Nephron progenitor cell (in vitro differentiated cells): ENCODE results near the gene WEE1.
A peak's percentile ranks its signal among the peaks of the same experiment; 100 is the strongest.

Source experiments
- DNase-seq: peaks from one replicate; pipeline ENCODE4 v3.0.0; 2021
- H3K27ac Mint-ChIP-seq: 2 replicates; pipeline ENCODE4 v1.8.0; 2021; ENCODE audit warnings: mild to moderate bottlenecking, moderate library complexity, mixed read lengths
- H3K27me3 Mint-ChIP-seq: 2 replicates; pipeline ENCODE4 v1.8.0; 2021; ENCODE audit warnings: mild to moderate bottlenecking, low read depth, mixed read lengths; ENCODE audit not compliant: poor library complexity
- H3K36me3 Mint-ChIP-seq: 2 replicates; pipeline ENCODE4 v1.8.0; 2021; ENCODE audit warnings: low read depth, mixed read lengths
- H3K4me1 Mint-ChIP-seq: 2 replicates; pipeline ENCODE4 v1.8.0; 2021; ENCODE audit warnings: mixed read lengths
- H3K4me3 Mint-ChIP-seq: 2 replicates; pipeline ENCODE4 v1.8.0; 2021; ENCODE audit warnings: mild to moderate bottlenecking, moderate library complexity, mixed read lengths
- H3K9me3 Mint-ChIP-seq: 2 replicates; pipeline ENCODE4 v1.8.0; 2021; ENCODE audit warnings: mild to moderate bottlenecking, moderate library complexity, mixed read lengths
- CTCF ChIP-seq: fragments of 200-600 bp; sonication (generic); IDR thresholded peaks from 2 replicates; pipeline ENCODE4 v1.5.0; 2021; ENCODE audit warnings: antibody characterized with exemption

The WEE1 gene

GRCh38 chr11:9625728-9626127 lies 52.3 kb downstream of the WEE1 start:
- H3K27me3 Mint-ChIP-seq: peaks cover 3% of the 10 kb centered on the region
- H3K36me3 Mint-ChIP-seq: peaks cover 11% of the 10 kb centered on the region
- no peak overlapping the region for H3K27ac Mint-ChIP-seq
- peaks cover 18% of the 10 kb centered on the region for H3K9me3 Mint-ChIP-seq
- no peak for DNase-seq
- peaks cover 35% of the 10 kb centered on the region for H3K4me1 Mint-ChIP-seq
- TF ChIP-seq CTCF: no peak
- H3K4me3 Mint-ChIP-seq: no peak overlapping the region

GRCh38 chr11:9626496-9627394 lies 53.3 kb downstream of the WEE1 start:
- H3K36me3 Mint-ChIP-seq: peaks cover 10% of the 10 kb centered on the region
- TF ChIP-seq CTCF: no peak
- peaks cover 31% of the 10 kb centered on the region for H3K4me1 Mint-ChIP-seq
- H3K27ac Mint-ChIP-seq: peak overlapping the region; percentile 86
- H3K4me3 Mint-ChIP-seq: peak overlapping the region; percentile 2
- peaks cover 3% of the 10 kb centered on the region for H3K27me3 Mint-ChIP-seq
- DNase-seq: no peak
- peaks cover 14% of the 10 kb centered on the region for H3K9me3 Mint-ChIP-seq

DNA sequence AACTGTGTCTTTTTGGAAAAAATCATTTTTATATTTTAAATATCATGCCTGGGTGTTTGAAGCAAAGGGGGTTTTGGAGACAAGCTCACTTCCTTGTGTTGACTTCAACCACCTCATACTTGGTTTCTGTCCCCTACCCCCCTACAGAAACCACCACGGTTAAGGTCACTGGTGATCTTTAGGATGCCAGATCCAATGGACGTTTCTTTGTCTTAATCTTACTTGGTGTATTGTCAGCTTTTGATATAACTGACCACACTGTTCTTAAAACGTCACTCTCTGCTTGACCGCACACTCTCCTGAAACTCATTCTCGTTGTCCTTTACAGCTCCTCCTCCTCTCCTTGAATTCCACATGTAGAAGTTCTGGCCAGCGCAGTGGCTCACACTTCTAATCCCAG lies 55.6 kb downstream of the WEE1 start:
- H3K27me3 Mint-ChIP-seq: no peaks in the 10 kb centered on the region
- no peak for DNase-seq
- H3K27ac Mint-ChIP-seq: no peak overlapping the region
- H3K9me3 Mint-ChIP-seq: peaks cover 17% of the 10 kb centered on the region
- peaks cover 4% of the 10 kb centered on the region for H3K36me3 Mint-ChIP-seq
- peaks cover 25% of the 10 kb centered on the region for H3K4me1 Mint-ChIP-seq
- no peak overlapping the region for H3K4me3 Mint-ChIP-seq
- no peak for TF ChIP-seq CTCF

- H3K27ac Mint-ChIP-seq: no peak overlapping the region
- no peaks in the 10 kb centered on the region for H3K36me3 Mint-ChIP-seq
- no peak for DNase-seq
- H3K9me3 Mint-ChIP-seq: peaks cover 21% of the 10 kb centered on the region
- no peak overlapping the region for H3K4me3 Mint-ChIP-seq
- H3K27me3 Mint-ChIP-seq: peaks cover 6% of the 10 kb centered on the region
- H3K4me1 Mint-ChIP-seq: peaks cover 14% of the 10 kb centered on the region
- TF ChIP-seq CTCF: no peak
Observed at GRCh38 chr11:9633679-9634078, 60.2 kb downstream of the WEE1 start.

GRCh38 chr11:9636691-9637090 lies 63.2 kb downstream of the WEE1 start:
- peaks cover 14% of the 10 kb centered on the region for H3K4me1 Mint-ChIP-seq
- H3K4me3 Mint-ChIP-seq: no peak overlapping the region
- DNase-seq: no peak
- peaks cover 6% of the 10 kb centered on the region for H3K27me3 Mint-ChIP-seq
- peaks cover 21% of the 10 kb centered on the region for H3K9me3 Mint-ChIP-seq
- TF ChIP-seq CTCF: no peak
- H3K36me3 Mint-ChIP-seq: no peaks in the 10 kb centered on the region
- H3K27ac Mint-ChIP-seq: no peak overlapping the region

DNA sequence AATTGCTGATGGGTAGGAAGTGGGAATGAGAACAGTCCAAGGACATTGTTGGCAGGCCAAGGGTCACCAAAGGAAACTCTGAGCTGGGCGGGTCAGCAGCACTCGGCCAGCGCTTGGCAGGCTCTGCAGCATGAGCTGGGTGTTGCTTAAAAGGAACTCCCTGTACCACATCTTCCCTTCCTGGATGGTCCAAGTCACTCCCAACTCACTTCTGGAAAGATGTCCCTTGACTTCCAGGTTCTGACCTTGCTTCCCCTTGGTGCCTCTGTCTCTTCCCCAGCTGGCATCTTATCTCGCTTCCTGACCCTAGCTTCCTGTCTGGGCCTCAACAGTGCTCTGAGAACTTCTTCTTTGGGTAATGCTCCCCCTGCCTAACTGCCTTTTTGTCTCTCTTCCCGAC lies 65.6 kb downstream of the WEE1 start:
- H3K27me3 Mint-ChIP-seq: peaks cover 6% of the 10 kb centered on the region
- no peak overlapping the region for H3K4me3 Mint-ChIP-seq
- H3K9me3 Mint-ChIP-seq: peaks cover 7% of the 10 kb centered on the region
- H3K27ac Mint-ChIP-seq: no peak overlapping the region
- no peak for DNase-seq
- peaks cover 14% of the 10 kb centered on the region for H3K4me1 Mint-ChIP-seq
- H3K36me3 Mint-ChIP-seq: no peaks in the 10 kb centered on the region
- no peak for TF ChIP-seq CTCF
